Panc1 (cell line): ENCODE results near the gene CDK8. TPM values are rescaled to one million over a fixed set of nuclear protein-coding genes. Genes with fewer than 3 reads are reported as not detected.

ENCODE experiments used
- ATAC-seq: fragments of 200-7000 bp; cut with Tn5 transposase; 2 replicates; pipeline ENCODE4 v1.9.1; 2020; ENCODE audit warnings: mild to moderate bottlenecking, moderate library complexity
- BruUV-seq: library from RNA; stranded (reverse); fragments of 400-500 nt; replicated peaks from 2 replicates; lab custom pipeline; 2021; lab: Mats Ljungman, UMichigan
- CTCF ChIA-PET: fragments of 300-600 bp; sonication (Branson Sonifier 250); formaldehyde crosslinking; loops from one replicate; lab custom pipeline; 2022; ENCODE audit warnings: antibody characterized with exemption; lab: Charles Lee
- POLR2A ChIA-PET: fragments of 300-600 bp; sonication (Branson Sonifier 250); formaldehyde crosslinking; loops from one replicate; lab custom pipeline; 2022; ENCODE audit warnings: antibody characterized with exemption; lab: Charles Lee
- DNase-seq: peaks from one replicate; pipeline ENCODE4 v3.0.0-alpha.2; 2010; ENCODE audit warnings: low read depth, low spot score
- H3K27ac ChIP-seq: 2 replicates; pipeline ENCODE4 v1.5.1; 2011; ENCODE audit warnings: mild to moderate bottlenecking, low read length, inconsistent platforms
- H3K27me3 ChIP-seq: fragments of 200-500 bp; sonication (Bioruptor generic); 2 replicates; pipeline ENCODE4 v1.6.0; 2014; ENCODE audit warnings: low read length, inconsistent platforms; ENCODE audit not compliant: control insufficient read depth, insufficient read depth
- H3K36me3 ChIP-seq: fragments of 200-500 bp; sonication (Bioruptor generic); 2 replicates; pipeline ENCODE4 v1.5.1; 2014; ENCODE audit warnings: inconsistent platforms, mild to moderate bottlenecking, low read length, moderate library complexity; ENCODE audit not compliant: control insufficient read depth, insufficient read depth
- H3K4me1 ChIP-seq: 2 replicates; pipeline ENCODE4 v1.5.1; 2011; ENCODE audit warnings: inconsistent platforms, mild to moderate bottlenecking, low read length, moderate library complexity; ENCODE audit not compliant: control insufficient read depth, insufficient read depth
- H3K4me3 ChIP-seq, 2 experiments: 2 replicates each; pipeline ENCODE4 v1.5.1; 2011 to 2012; ENCODE audit warnings: low read depth in 2 of 2, low read length in 2 of 2, mild to moderate bottlenecking in 2 of 2, inconsistent platforms in 1 of 2, moderate library complexity in 1 of 2
- H3K9me3 ChIP-seq: fragments of 200-500 bp; sonication (Bioruptor generic); 2 replicates; pipeline ENCODE4 v1.5.1; 2014; ENCODE audit warnings: low read depth, mild to moderate bottlenecking, inconsistent platforms, low read length, moderate library complexity; ENCODE audit not compliant: control insufficient read depth, insufficient read depth
- CTCF ChIP-seq: fragments of 450-650 bp; IDR thresholded peaks from 2 replicates; pipeline ENCODE4 v1.5.1; 2017; ENCODE audit warnings: mild to moderate bottlenecking
- POLR2AphosphoS5 ChIP-seq: IDR thresholded peaks from 2 replicates; pipeline ENCODE4 v1.6.1; 2012; ENCODE audit warnings: mild to moderate bottlenecking, low read depth, low read length, moderate library complexity
- REST ChIP-seq, 2 experiments: IDR thresholded peaks; 2 replicates each; pipeline ENCODE4 v1.6.1; 2011 to 2012; ENCODE audit warnings: low read depth in 2 of 2, control low read depth in 1 of 2, low read length in 1 of 2, mild to moderate bottlenecking in 1 of 2, moderate library complexity in 1 of 2; ENCODE audit not compliant: insufficient read depth in 1 of 2
- TCF7L2 ChIP-seq: IDR thresholded peaks from 2 replicates; pipeline ENCODE4 v1.6.1; 2011; ENCODE audit warnings: mild to moderate bottlenecking, low read depth, low read length, inconsistent platforms
- in situ Hi-C: cut with HindIII; loops from 2 replicates; pipeline ENCODE4 v1.10.0; 2016; ENCODE audit warnings: low sequenced_read_pairs, low pct_unique_long_range_greater_than_20kb
- intact Hi-C: fragments of 100-400 bp; cut with micrococcal nuclease; formaldehyde crosslinking; loops from one replicate; pipeline ENCODE4 v1.10.0; 2022; ENCODE audit not compliant: unreplicated experiment
- total RNA-seq: library from RNA; stranded (reverse); gene quantifications from one replicate; pipeline ENCODE4 v1.2.1, GENCODE V29; 2021; ENCODE audit not compliant: unreplicated experiment

CDK8 gene
- total RNA-seq, 1 experiment from 2014 or later, result 14.9 TPM

DNA sequence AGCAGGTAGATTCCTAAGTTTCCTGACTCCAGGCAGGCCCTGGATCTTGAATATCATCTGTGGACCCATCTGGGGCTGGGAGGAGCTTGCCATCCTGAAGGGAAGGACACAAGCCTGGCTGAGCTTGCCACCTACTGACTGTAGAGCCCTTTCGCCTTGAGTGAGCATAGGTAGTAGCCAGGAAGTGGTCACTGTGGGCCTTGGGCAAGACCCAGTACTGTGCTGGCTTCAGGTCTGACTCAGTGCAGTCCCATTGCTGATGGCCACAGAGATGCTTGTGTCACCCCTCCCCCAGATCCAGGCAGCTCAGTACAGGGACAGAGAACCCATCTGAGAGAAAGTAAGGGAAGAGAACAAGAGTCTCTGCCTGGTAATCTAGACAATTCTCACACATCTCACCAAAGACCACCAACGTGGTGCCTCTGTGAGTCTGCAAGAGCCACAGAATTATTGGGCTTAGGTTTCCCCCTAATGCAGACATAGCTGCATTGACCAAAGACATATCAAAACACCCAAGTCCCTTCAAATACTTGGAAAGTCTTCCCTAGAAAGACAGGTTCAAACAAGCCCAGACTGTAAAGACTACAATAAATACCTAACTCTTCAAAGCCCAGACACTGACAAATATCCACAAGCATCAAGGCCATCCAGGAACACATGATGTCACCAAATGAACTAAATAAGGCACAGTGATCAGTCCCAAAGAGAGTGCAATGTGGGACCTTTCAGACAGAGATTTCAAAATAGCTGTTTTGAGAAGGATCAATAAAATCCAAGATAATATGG is 195.3 kb downstream of the CDK8 start:
- no peak for DNase-seq
- Histone ChIP-seq H3K27ac (no peak overlapping the region), H3K4me1 (no peaks in the 10 kb centered on the region), H3K36me3 (no peaks in the 10 kb centered on the region), H3K9me3 (no peaks in the 10 kb centered on the region), H3K4me3 (no peak overlapping the region), H3K27me3 (no peaks in the 10 kb centered on the region)
- ChIA-PET CTCF (no interaction called here), POLR2A (no interaction called here)
- intact Hi-C loops, result no loop called here
- BruUV-seq, result no TSS peak
- in situ Hi-C loops, result no loop called here
- ATAC-seq, result no peak
- TF ChIP-seq CTCF (no peak), REST (IDR thresholded peaks at IDR 0.05; ENCODE audit: insufficient read depth in 1 of 2, low read depth in 2 of 2, low read length in 1 of 2) (no peak), POLR2AphosphoS5 (no peak), TCF7L2 (no peak)

Other genes starting within 250 kb of the CDK8 start
- 1.2 TPM for gene SHISA2, start 202.1 kb upstream of the CDK8 start, total RNA-seq
- 38.0 TPM for gene RNF6, start 31.8 kb upstream of the CDK8 start, total RNA-seq